Vagina (tissue), 2 donors: ENCODE measurements around the gene CABCOCO1.

ENCODE experiments used
- CTCF ChIP-seq, 3 experiments: fragments of 450-650 bp in 2 of 3; fragments of 200-600 bp in 1 of 3; sonication (generic) in 1 of 3; IDR thresholded peaks; one replicate each; pipeline ENCODE4 v1.5.1; 2017 to 2019; ENCODE audit warnings: antibody characterized with exemption in 3 of 3, mild to moderate bottlenecking in 2 of 3, moderate library complexity in 2 of 3
- POLR2A ChIP-seq, 2 donors: fragments of 450-650 bp; IDR thresholded peaks; one replicate each; pipeline ENCODE4 v1.6.1; 2017; ENCODE audit warnings: antibody characterized with exemption in 2 of 2, mild to moderate bottlenecking in 2 of 2, moderate library complexity in 2 of 2
- POLR2AphosphoS5 ChIP-seq, 2 donors: sonication (generic); formaldehyde crosslinking; IDR thresholded peaks; one replicate each; pipeline ENCODE4 v1.9.0; 2017; ENCODE audit warnings: antibody characterized with exemption in 2 of 2, mild to moderate bottlenecking in 2 of 2, low read depth in 1 of 2; ENCODE audit not compliant: insufficient read depth in 1 of 2

- no peak for TF ChIP-seq CTCF (IDR thresholded peaks at IDR 0.05)
- TF ChIP-seq POLR2A (IDR thresholded peaks at IDR 0.05): no peak
- no peak for TF ChIP-seq POLR2AphosphoS5 (IDR thresholded peaks at IDR 0.05; ENCODE audit: insufficient read depth in 1 of 2, low read depth in 1 of 2)
Measured at GRCh38 chr10:61805091-61805490, 142.4 kb downstream of the CABCOCO1 start.
